ENCODE data around the gene FURIN. TPM values are rescaled to one million over a fixed set of nuclear protein-coding genes. Genes with fewer than 3 reads are reported as not detected.

Gene FURIN
- total and polyA plus RNA-seq, 8 donors: 43.6 to 114 (median 61.1) TPM

DNA sequence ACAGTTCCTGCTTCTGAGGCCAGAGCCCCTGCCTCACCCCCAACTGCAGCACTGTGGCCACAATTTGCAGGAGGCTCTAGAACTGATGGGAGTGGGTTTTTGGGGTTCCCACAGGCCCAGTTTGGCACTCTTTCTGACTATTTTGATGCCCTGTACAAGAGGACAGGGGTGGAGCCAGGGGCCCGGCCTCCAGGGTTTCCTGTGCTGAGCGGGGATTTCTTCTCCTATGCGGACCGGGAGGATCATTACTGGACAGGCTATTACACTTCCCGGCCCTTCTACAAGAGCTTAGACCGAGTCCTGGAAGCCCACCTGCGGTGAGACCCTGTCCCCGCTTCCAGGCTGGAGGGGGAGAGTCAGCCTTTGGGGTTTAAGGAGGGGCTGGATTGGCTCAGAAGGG is 41.6 kb downstream of the FURIN start:
- no peaks in the 10 kb centered on the region for H3K9me3 ChIP-seq
- intact Hi-C loops (cut with DNase I): no loop called here
- H3K4me1 ChIP-seq: peaks cover 0 to 28% of the 10 kb centered on the region in 2 donors
- H3K4me3 ChIP-seq: no peak overlapping the region
- no peak for ATAC-seq
- H3K36me3 ChIP-seq: peaks cover 0 to 100% of the 10 kb centered on the region in 2 donors
- DNase-seq: no peak
- TF ChIP-seq, protein P1, sequence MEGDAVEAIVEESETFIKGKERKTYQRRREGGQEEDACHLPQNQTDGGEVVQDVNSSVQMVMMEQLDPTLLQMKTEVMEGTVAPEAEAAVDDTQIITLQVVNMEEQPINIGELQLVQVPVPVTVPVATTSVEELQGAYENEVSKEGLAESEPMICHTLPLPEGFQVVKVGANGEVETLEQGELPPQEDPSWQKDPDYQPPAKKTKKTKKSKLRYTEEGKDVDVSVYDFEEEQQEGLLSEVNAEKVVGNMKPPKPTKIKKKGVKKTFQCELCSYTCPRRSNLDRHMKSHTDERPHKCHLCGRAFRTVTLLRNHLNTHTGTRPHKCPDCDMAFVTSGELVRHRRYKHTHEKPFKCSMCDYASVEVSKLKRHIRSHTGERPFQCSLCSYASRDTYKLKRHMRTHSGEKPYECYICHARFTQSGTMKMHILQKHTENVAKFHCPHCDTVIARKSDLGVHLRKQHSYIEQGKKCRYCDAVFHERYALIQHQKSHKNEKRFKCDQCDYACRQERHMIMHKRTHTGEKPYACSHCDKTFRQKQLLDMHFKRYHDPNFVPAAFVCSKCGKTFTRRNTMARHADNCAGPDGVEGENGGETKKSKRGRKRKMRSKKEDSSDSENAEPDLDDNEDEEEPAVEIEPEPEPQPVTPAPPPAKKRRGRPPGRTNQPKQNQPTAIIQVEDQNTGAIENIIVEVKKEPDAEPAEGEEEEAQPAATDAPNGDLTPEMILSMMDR (IDR thresholded peaks at IDR 0.05): no peak
- H3K27me3 ChIP-seq: no peaks in the 10 kb centered on the region
- H3K27ac ChIP-seq: no peak overlapping the region

DNA sequence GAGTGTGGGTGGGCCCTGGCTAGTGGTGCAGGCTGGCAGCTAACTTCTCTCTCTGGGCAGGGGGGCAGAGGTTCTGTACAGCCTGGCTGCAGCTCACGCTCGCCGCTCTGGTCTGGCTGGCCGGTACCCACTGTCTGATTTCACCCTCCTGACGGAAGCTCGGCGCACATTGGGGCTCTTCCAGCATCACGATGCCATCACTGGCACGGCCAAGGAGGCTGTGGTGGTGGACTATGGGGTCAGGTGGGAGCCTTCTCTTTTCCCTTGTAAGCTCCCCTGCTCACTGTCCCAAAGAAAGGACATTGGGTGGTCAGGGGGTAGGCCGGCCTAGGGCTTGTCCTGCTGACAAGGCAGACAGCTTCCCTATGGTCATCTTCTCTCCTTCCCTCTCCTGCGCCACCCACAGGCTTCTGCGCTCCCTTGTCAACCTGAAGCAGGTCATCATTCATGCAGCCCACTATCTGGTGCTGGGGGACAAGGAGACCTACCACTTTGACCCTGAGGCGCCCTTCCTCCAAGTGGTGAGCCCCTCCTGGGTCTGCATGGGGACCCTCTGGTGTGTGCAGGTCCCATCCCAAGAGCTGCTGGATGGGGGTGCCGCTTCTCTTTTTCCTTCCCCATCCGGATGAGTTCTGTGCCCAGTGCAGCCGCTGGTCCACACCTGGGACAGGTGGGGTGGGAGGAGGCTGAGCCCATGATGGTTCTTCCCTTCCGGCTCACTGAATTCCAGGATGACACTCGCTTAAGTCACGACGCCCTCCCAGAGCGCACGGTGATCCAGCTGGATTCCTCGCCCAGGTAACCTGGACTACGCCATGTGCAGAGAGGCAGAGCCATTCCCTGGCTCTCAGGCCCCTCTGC is 42.3 kb downstream of the FURIN start:
- Histone ChIP-seq H3K36me3 (peaks cover 0 to 100% of the 10 kb centered on the region in 2 donors), H3K4me1 (peaks cover 0 to 35% of the 10 kb centered on the region in 2 donors), H3K27me3 (no peaks in the 10 kb centered on the region), H3K4me3 (no peak overlapping the region), H3K9me3 (no peaks in the 10 kb centered on the region), H3K27ac (no peak overlapping the region)
- ATAC-seq (no peak), DNase-seq (no peak)
- intact Hi-C loops (cut with DNase I): no loop called here
- TF ChIP-seq, protein P1 (IDR thresholded peaks at IDR 0.05): no peak

DNA sequence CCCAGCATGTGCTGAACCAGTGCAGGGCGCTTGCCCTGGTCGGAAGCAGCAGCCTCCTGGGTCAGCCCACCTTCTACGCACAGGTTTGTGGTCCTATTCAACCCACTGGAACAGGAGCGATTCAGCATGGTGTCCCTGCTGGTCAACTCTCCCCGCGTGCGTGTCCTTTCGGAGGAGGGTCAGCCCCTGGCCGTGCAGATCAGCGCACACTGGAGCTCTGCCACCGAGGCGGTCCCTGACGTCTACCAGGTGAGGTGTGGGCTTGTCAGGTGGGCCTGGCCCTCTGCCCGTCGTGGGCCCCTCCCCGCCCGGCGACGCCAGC is 42.9 kb downstream of the FURIN start:
- Histone ChIP-seq H3K4me1 (peaks cover 0 to 39% of the 10 kb centered on the region in 2 donors), H3K4me3 (no peak overlapping the region), H3K27ac (no peak overlapping the region), H3K27me3 (no peaks in the 10 kb centered on the region), H3K36me3 (peaks cover 0 to 100% of the 10 kb centered on the region in 2 donors), H3K9me3 (no peaks in the 10 kb centered on the region)
- TF ChIP-seq, protein P1 (IDR thresholded peaks at IDR 0.05): no peak
- DNase-seq (no peak), ATAC-seq (no peak)
- intact Hi-C loops (cut with DNase I): no loop called here

DNA sequence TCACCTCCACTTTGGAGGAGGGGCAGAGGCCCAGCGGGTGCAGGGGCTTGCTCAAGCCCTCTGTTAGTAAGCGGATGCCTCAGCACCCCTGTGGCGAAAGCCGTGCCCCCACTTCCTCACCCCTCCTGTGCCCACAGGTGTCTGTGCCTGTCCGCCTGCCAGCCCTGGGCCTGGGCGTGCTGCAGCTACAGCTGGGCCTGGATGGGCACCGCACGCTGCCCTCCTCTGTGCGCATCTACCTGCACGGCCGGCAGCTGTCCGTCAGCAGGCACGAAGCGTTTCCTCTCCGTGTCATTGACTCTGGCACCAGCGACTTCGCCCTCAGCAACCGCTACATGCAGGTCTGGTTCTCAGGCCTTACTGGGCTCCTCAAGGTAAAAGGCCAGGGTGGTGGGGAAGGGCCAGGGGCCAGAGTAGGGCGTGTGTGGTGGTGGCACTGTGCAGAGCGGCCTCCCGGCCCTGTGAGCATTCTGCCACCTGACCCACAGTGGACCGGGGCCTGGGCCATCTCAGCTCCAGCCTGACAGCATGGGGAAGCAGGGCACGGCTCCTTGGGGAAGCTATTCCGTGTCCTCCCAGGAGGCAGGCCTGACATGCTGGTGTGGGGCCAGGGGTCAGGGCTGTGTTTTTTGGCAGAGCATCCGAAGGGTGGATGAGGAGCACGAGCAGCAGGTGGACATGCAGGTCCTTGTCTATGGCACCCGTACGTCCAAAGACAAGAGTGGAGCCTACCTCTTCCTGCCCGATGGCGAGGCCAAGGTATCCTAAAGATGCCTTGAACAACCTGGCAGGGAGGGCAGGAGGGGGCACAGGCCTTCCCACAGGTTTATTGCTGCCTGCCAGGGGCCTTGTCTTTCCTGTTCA is 43.8 kb downstream of the FURIN start:
- Histone ChIP-seq H3K27me3 (no peaks in the 10 kb centered on the region), H3K9me3 (no peaks in the 10 kb centered on the region), H3K4me1 (peaks cover 0 to 45% of the 10 kb centered on the region in 2 donors), H3K36me3 (peaks cover 0 to 100% of the 10 kb centered on the region in 2 donors), H3K4me3 (no peak overlapping the region), H3K27ac (no peak overlapping the region)
- ATAC-seq (no peak), DNase-seq (no peak)
- intact Hi-C loops (cut with DNase I): no loop called here
- TF ChIP-seq, protein P1 (IDR thresholded peaks at IDR 0.05): no peak

DNA sequence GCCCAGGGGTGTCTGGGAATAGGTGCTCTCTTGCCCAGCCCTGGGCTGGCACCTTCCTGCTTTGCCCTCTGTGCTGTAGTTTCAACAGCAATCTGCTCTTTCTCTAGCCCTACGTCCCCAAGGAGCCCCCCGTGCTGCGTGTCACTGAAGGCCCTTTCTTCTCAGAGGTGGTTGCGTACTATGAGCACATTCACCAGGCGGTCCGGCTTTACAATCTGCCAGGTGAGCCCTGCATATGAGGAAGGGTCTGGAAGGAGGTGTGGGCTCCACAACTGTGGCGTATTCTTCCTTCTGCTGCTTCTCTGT is 44.3 kb downstream of the FURIN start:
- DNase-seq (no peak), ATAC-seq (no peak)
- peaks cover 0 to 45% of the 10 kb centered on the region in 2 donors for H3K4me1 ChIP-seq
- H3K27ac ChIP-seq: no peak overlapping the region
- intact Hi-C loops (cut with DNase I): no loop called here
- H3K36me3 ChIP-seq: peaks cover 0 to 100% of the 10 kb centered on the region in 2 donors
- TF ChIP-seq, protein P1 (IDR thresholded peaks at IDR 0.05): no peak
- no peaks in the 10 kb centered on the region for H3K9me3 ChIP-seq
- H3K27me3 ChIP-seq: no peaks in the 10 kb centered on the region
- H3K4me3 ChIP-seq: no peak overlapping the region
